Testis (tissue), 3 donors: ENCODE data around the gene MATCAP1. TPM values are rescaled to one million over a fixed set of nuclear protein-coding genes. Genes with fewer than 3 reads are reported as not detected.
A peak's percentile ranks its signal among the peaks of the same experiment; 100 is the strongest.

ENCODE experiments used
- DNase-seq: peaks from one replicate; pipeline ENCODE4 v3.0.0-alpha.2; 2019
- H3K27ac ChIP-seq, 2 donors: fragments of 200-600 bp; sonication (generic); one replicate each; pipeline ENCODE4 v1.5.1; 2019
- H3K27me3 ChIP-seq: fragments of 200-600 bp; sonication (generic); one replicate; pipeline ENCODE4 v1.5.1; 2019
- H3K36me3 ChIP-seq: fragments of 200-600 bp; sonication (generic); one replicate; pipeline ENCODE4 v1.5.1; 2017; ENCODE audit warnings: low read depth; ENCODE audit errors: missing control alignments
- H3K4me1 ChIP-seq: fragments of 200-600 bp; sonication (generic); one replicate; pipeline ENCODE4 v1.5.1; 2019
- H3K4me3 ChIP-seq, 2 donors: fragments of 200-600 bp; sonication (generic); one replicate each; pipeline ENCODE4 v1.5.1; 2017 to 2019
- H3K9me3 ChIP-seq: fragments of 200-600 bp; sonication (generic); one replicate; pipeline ENCODE4 v1.5.1; 2017
- POLR2A ChIP-seq: fragments of 450-650 bp; IDR thresholded peaks from one replicate; pipeline ENCODE4 v1.6.1; 2017; ENCODE audit warnings: antibody characterized with exemption, mild to moderate bottlenecking, moderate library complexity
- WGBS, 2 donors: methylation state at CpG; one replicate each; pipeline ENCODE4 v1.1.5; 2018; 5-methylcytosine and 5-hydroxymethylcytosine counted together
- intact Hi-C: fragments of 100-400 bp; cut with DNase I; formaldehyde crosslinking; loops from one replicate; pipeline ENCODE4 v1.15.1; 2023; ENCODE audit warnings: low total_unique reads
- polyA plus RNA-seq: library from polyadenylated mRNA; stranded (reverse); fragments of 350-450 nt; fragmentation: Illumina TruSeq; extraction: RNeasy Lipid Tissue Mini Kit (QIAGEN cat#74804); gene quantifications from one replicate; pipeline ENCODE4 v1.2.3, GENCODE V29; 2014; ENCODE audit warnings: low read depth, low replicate concordance; ENCODE audit not compliant: insufficient read depth
- total RNA-seq, 2 donors: library from RNA; depleted of rRNA; stranded (reverse); fragments of >200 nt; gene quantifications; one replicate each; pipeline ENCODE4 v1.2.3, GENCODE V29; 2016
- TF ChIP-seq, protein P1 (sequence below), 3 experiments: fragments of 450-650 bp in 2 of 3; fragments of 200-600 bp in 1 of 3; sonication (generic) in 1 of 3; IDR thresholded peaks; one replicate each; pipeline ENCODE4 v1.5.1; 2016 to 2019; ENCODE audit warnings: antibody characterized with exemption in 3 of 3, mild to moderate bottlenecking in 2 of 3, moderate library complexity in 1 of 3

Gene MATCAP1
- total and polyA plus RNA-seq, 3 donors from 2014 or later, result 44.6 to 89.4 (median 65.1) TPM

DNA sequence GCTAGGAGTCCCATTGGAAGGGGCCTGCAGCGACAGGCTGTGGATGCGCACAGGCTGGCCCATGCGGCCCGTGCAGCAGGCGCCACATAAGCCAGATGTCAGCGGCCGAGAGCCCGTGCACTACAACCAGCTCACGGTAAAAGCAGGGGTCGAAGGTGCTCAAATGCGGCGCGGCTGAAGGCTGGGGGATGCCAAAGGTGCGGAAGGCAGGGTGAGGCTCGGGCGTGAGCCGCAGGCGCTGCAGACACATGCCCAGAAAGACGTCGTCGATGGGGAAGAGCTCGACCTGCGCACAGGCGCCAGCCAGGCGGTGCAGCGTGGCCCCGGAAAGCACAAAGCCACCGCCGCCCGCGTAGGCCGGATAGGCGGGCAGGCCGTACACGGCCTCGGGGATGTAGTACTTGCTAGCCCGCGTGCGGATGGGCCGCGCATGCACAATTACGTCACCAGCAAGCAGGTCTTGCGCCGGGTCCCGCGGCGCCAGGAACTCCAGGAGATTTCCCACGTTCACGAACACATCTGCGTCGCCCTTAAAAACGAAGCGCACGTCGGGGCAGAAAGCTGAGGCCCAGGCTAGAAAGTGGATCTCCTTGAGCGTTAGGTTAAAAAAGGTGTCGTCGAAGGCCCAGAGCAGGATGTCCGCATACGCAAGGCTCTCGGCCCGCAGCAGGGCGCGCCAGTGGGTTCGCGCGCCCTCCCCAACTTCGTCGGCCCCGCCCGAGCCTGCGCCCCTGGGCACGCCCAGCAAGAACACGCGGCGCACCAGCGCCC lies 34.3 kb downstream of the MATCAP1 start:
- H3K27me3 ChIP-seq, result no peaks in the 10 kb centered on the region
- DNase-seq, result no peak
- TF ChIP-seq POLR2A, result no peak
- TF ChIP-seq, protein P1, sequence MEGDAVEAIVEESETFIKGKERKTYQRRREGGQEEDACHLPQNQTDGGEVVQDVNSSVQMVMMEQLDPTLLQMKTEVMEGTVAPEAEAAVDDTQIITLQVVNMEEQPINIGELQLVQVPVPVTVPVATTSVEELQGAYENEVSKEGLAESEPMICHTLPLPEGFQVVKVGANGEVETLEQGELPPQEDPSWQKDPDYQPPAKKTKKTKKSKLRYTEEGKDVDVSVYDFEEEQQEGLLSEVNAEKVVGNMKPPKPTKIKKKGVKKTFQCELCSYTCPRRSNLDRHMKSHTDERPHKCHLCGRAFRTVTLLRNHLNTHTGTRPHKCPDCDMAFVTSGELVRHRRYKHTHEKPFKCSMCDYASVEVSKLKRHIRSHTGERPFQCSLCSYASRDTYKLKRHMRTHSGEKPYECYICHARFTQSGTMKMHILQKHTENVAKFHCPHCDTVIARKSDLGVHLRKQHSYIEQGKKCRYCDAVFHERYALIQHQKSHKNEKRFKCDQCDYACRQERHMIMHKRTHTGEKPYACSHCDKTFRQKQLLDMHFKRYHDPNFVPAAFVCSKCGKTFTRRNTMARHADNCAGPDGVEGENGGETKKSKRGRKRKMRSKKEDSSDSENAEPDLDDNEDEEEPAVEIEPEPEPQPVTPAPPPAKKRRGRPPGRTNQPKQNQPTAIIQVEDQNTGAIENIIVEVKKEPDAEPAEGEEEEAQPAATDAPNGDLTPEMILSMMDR (IDR thresholded peaks at IDR 0.05), result no peak
- peak overlapping the region in 1 of 2 donors; percentile 94 for H3K27ac ChIP-seq
- H3K36me3 ChIP-seq, result no peaks in the 10 kb centered on the region
- no peaks in the 10 kb centered on the region for H3K9me3 ChIP-seq
- intact Hi-C loops, result no loop called here
- peaks cover 5% of the 10 kb centered on the region for H3K4me1 ChIP-seq
- peak overlapping the region; percentile 63 to 64 for H3K4me3 ChIP-seq
- 55 to 67% methylated on average over 46 to 71 of the region's 77 CpGs for WGBS, 2 donors

DNA sequence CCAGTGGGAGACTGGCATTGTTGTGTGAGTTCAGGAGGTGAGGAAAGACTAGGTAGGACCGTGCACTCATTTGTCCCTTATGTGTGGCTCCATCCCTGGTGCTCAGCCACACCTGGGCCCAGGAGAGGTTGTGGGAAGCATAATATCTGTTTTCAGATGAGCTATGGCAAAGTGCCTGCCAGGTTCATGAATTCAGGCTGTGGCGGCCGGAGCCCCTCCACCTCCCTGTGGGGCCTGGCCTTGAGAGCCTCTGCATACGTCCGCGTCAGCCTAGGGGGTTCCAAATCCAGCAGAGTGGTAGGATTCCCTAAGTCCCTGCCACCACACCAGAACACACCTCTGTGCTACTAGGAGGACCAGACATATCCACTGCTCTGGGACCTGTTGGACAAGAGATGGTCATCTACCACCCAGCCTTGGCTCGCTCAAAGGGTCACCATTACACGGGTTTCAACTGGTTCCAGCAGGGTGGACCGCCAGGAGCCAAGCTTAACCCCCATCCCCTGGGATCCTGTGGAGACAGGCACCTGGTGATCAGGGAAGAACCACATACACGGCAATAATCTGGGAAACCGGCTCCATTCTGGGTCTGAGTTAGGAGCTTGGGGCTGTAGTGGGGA lies 35.0 kb downstream of the MATCAP1 start:
- TF ChIP-seq, protein P1 (IDR thresholded peaks at IDR 0.05), result no peak
- TF ChIP-seq POLR2A, result no peak
- no peaks in the 10 kb centered on the region for H3K36me3 ChIP-seq
- intact Hi-C loops, result no loop called here

DNA sequence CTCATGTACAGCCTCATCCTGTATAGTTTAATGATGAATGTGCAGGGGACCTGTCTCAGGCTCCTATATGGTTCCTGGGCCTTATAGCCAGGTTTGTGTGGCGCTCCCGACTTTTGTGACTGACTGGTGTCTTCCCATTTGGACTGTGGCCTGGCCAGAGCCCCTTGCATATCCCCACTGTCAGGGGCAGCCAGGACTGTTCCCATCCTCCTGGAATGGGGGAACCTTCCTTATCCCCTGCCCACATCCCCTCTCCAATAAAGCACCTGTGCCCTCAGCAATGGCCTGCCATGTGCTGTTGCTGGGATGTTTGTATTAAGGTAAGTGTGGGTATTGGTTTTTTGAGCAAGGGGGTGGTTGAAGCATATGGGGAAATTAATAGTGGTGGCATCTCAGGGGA lies 35.5 kb downstream of the MATCAP1 start:
- Histone ChIP-seq H3K4me1 (peaks cover 5% of the 10 kb centered on the region), H3K9me3 (no peaks in the 10 kb centered on the region), H3K27ac (no peak overlapping the region), H3K27me3 (no peaks in the 10 kb centered on the region), H3K4me3 (no peak overlapping the region), H3K36me3 (no peaks in the 10 kb centered on the region)
- intact Hi-C loops, result no loop called here
- no peak for DNase-seq
- TF ChIP-seq POLR2A, result no peak
- TF ChIP-seq, protein P1 (IDR thresholded peaks at IDR 0.05), result no peak
- 82 to 96% methylated on average over 2 of the region's 2 CpGs for WGBS, 2 donors

More for the DNA sequence above, 35.0 kb downstream of the MATCAP1 start:
- H3K27me3 ChIP-seq, result no peaks in the 10 kb centered on the region
- H3K4me3 ChIP-seq, result peak overlapping the region in 1 of 2 donors; percentile 63
- no peak for DNase-seq
- 46 to 48% methylated on average over 7 to 11 of the region's 11 CpGs for WGBS, 2 donors
- H3K9me3 ChIP-seq, result no peaks in the 10 kb centered on the region
- peaks cover 5% of the 10 kb centered on the region for H3K4me1 ChIP-seq
- no peak overlapping the region for H3K27ac ChIP-seq

DNA sequence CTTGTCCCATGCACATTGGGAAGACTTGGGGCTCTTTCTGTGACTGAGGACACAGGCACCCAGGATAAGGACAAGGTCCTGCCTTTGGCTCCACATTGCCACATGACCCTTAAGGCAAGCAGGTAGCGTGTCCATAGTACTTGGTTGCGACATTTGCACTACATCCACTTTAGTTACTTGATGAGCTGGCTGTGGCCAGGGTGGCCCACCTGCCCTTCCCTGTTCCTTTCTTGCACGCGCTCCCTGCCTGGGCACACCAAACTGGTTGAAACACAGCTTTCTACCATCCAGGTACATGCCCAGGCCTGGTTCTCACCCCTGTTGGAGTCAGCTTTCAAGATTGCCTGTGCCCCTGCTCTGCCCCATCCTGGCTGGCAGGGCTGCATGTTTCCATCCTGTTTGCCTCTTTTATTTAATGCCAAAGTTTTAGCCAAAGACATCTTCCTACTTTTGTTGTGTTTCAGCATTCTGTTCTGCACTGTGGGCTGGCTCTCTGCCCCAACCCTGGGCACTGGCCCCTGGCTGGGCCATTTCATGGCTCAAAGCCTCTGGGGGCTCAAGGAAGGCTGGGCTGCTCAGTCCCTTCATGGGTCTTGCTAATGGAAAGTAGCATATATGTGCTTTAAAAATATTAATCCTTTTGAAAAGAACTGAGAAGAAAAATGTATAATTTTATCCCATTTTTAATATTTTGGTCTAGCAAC lies 36.2 kb downstream of the MATCAP1 start:
- no peaks in the 10 kb centered on the region for H3K27me3 ChIP-seq
- no peaks in the 10 kb centered on the region for H3K36me3 ChIP-seq
- WGBS, 2 donors, result 95 to 100% methylated on average over 4 of the region's 4 CpGs
- DNase-seq, result no peak
- intact Hi-C loops, result no loop called here
- peaks cover 5% of the 10 kb centered on the region for H3K4me1 ChIP-seq
- no peak overlapping the region for H3K4me3 ChIP-seq
- H3K9me3 ChIP-seq, result no peaks in the 10 kb centered on the region
- no peak overlapping the region for H3K27ac ChIP-seq
- TF ChIP-seq, protein P1 (IDR thresholded peaks at IDR 0.05), result no peak
- TF ChIP-seq POLR2A, result no peak
